Raji (cell line): ENCODE results near the gene CYB561.

Source experiments
- POLR2A ChIP-seq: IDR thresholded peaks from 2 replicates; pipeline ENCODE4 v1.6.1; 2011; ENCODE audit warnings: low read depth, low read length, control low read depth; ENCODE audit not compliant: insufficient read depth

The CYB561 gene

GRCh38 chr17:63445954-63446752, at the start of gene CYB561:
TSS of gene CYB561 (minus strand) at chr17:63446306. CDS start at chr17:63437547, 8,759 bp downstream.
- no peak for TF ChIP-seq POLR2A

- TF ChIP-seq POLR2A = no peak
Observed at GRCh38 chr17:63495491-63495890, 49.4 kb upstream of the CYB561 start.

- no peak for TF ChIP-seq POLR2A
Observed at GRCh38 chr17:63494300-63494928, 48.3 kb upstream of the CYB561 start.

GRCh38 chr17:63493411-63493810, 47.3 kb upstream of the CYB561 start:
- no peak for TF ChIP-seq POLR2A

GRCh38 chr17:63492940-63493339, 46.8 kb upstream of the CYB561 start:
- TF ChIP-seq POLR2A = no peak

GRCh38 chr17:63491977-63492618, 46.0 kb upstream of the CYB561 start:
- no peak for TF ChIP-seq POLR2A

GRCh38 chr17:63491413-63491812, 45.3 kb upstream of the CYB561 start:
- no peak for TF ChIP-seq POLR2A

GRCh38 chr17:63490858-63491400, 44.8 kb upstream of the CYB561 start:
- TF ChIP-seq POLR2A = no peak

- no peak for TF ChIP-seq POLR2A
Observed at GRCh38 chr17:63490329-63490728, 44.2 kb upstream of the CYB561 start.

GRCh38 chr17:63489291-63489690, 43.2 kb upstream of the CYB561 start:
- no peak for TF ChIP-seq POLR2A

GRCh38 chr17:63488851-63489250, 42.7 kb upstream of the CYB561 start:
- TF ChIP-seq POLR2A = no peak

GRCh38 chr17:63487014-63487339, 40.9 kb upstream of the CYB561 start:
- no peak for TF ChIP-seq POLR2A

- TF ChIP-seq POLR2A = no peak
Observed at GRCh38 chr17:63486317-63487013, 40.4 kb upstream of the CYB561 start.

GRCh38 chr17:63483655-63484575, 37.8 kb upstream of the CYB561 start:
- no peak for TF ChIP-seq POLR2A
